K562 (cell line): ENCODE results near the gene ZNF23. TPM values are rescaled to one million over a fixed set of nuclear protein-coding genes. Genes with fewer than 3 reads are reported as not detected.

ENCODE experiments used
- ATAC-seq: fragments of 200-7000 bp; cut with Tn5 transposase; 3 replicates; pipeline ENCODE4 v1.9.1; 2020; ENCODE audit warnings: moderate library complexity
- BruUV-seq: library from RNA; stranded (reverse); fragments of 400-500 nt; replicated peaks from 2 replicates; lab custom pipeline; 2021; lab: Mats Ljungman, UMichigan
- CTCF ChIA-PET: fragments of 300-600 bp; formaldehyde crosslinking; extraction: SDS; loops from one replicate; lab custom pipeline; 2021; ENCODE audit warnings: low intra/inter-chr PET ratio; lab: Yijun Ruan, JAX
- POLR2A ChIA-PET: fragments of 300-600, 350-650 bp; sonication (Branson Sonifier 250); formaldehyde crosslinking; extraction: SDS; loops from one replicate; lab custom pipeline; 2021; ENCODE audit warnings: antibody characterized with exemption, inconsistent platforms; lab: Yijun Ruan, JAX
- DNase-seq, 4 experiments: peaks; one replicate each; pipeline versions ENCODE4 v3.0.0 to v3.0.0-alpha.2; 2011 to 2018; ENCODE audit warnings: low spot score in 3 of 4, mixed read lengths in 3 of 4; ENCODE audit errors: extremely low read depth in 1 of 4
- FAIRE-seq: peaks from 2 replicates; lab custom pipeline; 2011; peaks lifted over from hg19 to GRCh38; lab: Jason Lieb, UNC
- H2AFZ ChIP-seq: 2 replicates; pipeline ENCODE4 v1.6.0; 2011; ENCODE audit warnings: low read depth, low read length, control low read depth, inconsistent platforms
- H3K27ac ChIP-seq: fragments of 200-600 bp; 3 replicates; pipeline ENCODE4 v1.8.0; 2011; ENCODE audit warnings: low read depth, mild to moderate bottlenecking, control low read depth, inconsistent platforms, low read length, moderate library complexity, mixed read lengths; ENCODE audit errors: extremely low read depth
- H3K27me3 ChIP-seq, 2 experiments: fragments of 300-600 bp in 1 of 2; 2 replicates in 1 of 2; 3 replicates in 1 of 2; pipeline versions ENCODE4 v1.6.0 to v1.8.0; 2011; ENCODE audit warnings: inconsistent platforms in 2 of 2, low read length in 2 of 2, mild to moderate bottlenecking in 1 of 2, mixed read lengths in 1 of 2, moderate library complexity in 1 of 2; ENCODE audit not compliant: control insufficient read depth in 2 of 2, insufficient read depth in 2 of 2
- H3K36me3 ChIP-seq: fragments of 300-600 bp; 3 replicates; pipeline ENCODE4 v1.8.0; 2011; ENCODE audit warnings: mild to moderate bottlenecking, low read length, inconsistent platforms; ENCODE audit not compliant: control insufficient read depth, insufficient read depth
- H3K4me1 ChIP-seq, 2 experiments: fragments of 200-600 bp in 1 of 2; replicated peaks in 1 of 2; 2 replicates in 1 of 2; 3 replicates in 1 of 2; pipeline versions ENCODE4 v1.5.1 to v1.8.0; 2011; ENCODE audit warnings: inconsistent platforms in 2 of 2, low read length in 2 of 2, mild to moderate bottlenecking in 1 of 2, mixed read lengths in 1 of 2, moderate library complexity in 1 of 2; ENCODE audit not compliant: control insufficient read depth in 2 of 2, insufficient read depth in 2 of 2
- H3K4me2 ChIP-seq: 2 replicates; pipeline ENCODE4 v1.6.1; 2011; ENCODE audit warnings: low read length, control low read depth, inconsistent platforms, mixed read lengths; ENCODE audit not compliant: insufficient read depth
- H3K4me3 ChIP-seq: fragments of 200-600 bp; sonication (generic), shearing (Covaris generic); 2 replicates; pipeline ENCODE4 v1.5.1; 2016; ENCODE audit warnings: control low read depth, inconsistent platforms
- H3K79me2 ChIP-seq: fragments of 200-600 bp; 3 replicates; pipeline ENCODE4 v1.8.0; 2011; ENCODE audit warnings: low read length, inconsistent platforms; ENCODE audit not compliant: control insufficient read depth, insufficient read depth
- H3K9ac ChIP-seq, 2 experiments: 2 replicates each; pipeline versions ENCODE4 v1.6.0 to v1.6.1; 2011; ENCODE audit warnings: low read depth in 2 of 2, low read length in 2 of 2, control low read depth in 1 of 2, inconsistent platforms in 1 of 2, mild to moderate bottlenecking in 1 of 2, mixed read lengths in 1 of 2; ENCODE audit not compliant: insufficient read depth in 1 of 2
- H3K9me1 ChIP-seq: one replicate; pipeline ENCODE4 v1.6.0; 2011; ENCODE audit warnings: inconsistent platforms, mild to moderate bottlenecking, low read length, moderate library complexity; ENCODE audit not compliant: control insufficient read depth, insufficient read depth
- H3K9me3 ChIP-seq: replicated peaks from 2 replicates; pipeline ENCODE4 v1.5.1; 2011; ENCODE audit warnings: low read depth, low read length, inconsistent platforms; ENCODE audit not compliant: control insufficient read depth, insufficient read depth
- H4K20me1 ChIP-seq: replicated peaks from 2 replicates; pipeline ENCODE4 v1.6.1; 2011; ENCODE audit warnings: low read length, inconsistent platforms, mixed read lengths; ENCODE audit not compliant: control insufficient read depth, insufficient read depth
- ATF3 ChIP-seq, 2 experiments: fragments of 450-650 bp in 1 of 2; sonication (generic) in 1 of 2; formaldehyde crosslinking in 1 of 2; IDR thresholded peaks in 1 of 2; conservative IDR thresholded peaks in 1 of 2; 2 replicates each; pipeline versions ENCODE4 v1.6.1 to v1.8.1; 2016 to 2023; ENCODE audit warnings: mild to moderate bottlenecking in 2 of 2, moderate library complexity in 2 of 2, inconsistent platforms in 1 of 2, missing genetic modification reagents in 1 of 2
- BRD9 ChIP-seq: fragments of 450-650 bp; IDR thresholded peaks from 2 replicates; pipeline ENCODE4 v1.6.1; 2018; ENCODE audit warnings: low read depth; ENCODE audit not compliant: partially characterized antibody
- CEBPG ChIP-seq, 3 experiments: fragments of 200-800 bp in 1 of 3; sonication (Bioruptor generic) in 1 of 3; sonication (generic) in 1 of 3; formaldehyde crosslinking in 1 of 3; IDR thresholded peaks in 2 of 3; conservative IDR thresholded peaks in 1 of 3; 2 replicates each; pipeline versions ENCODE4 v1.6.1 to v1.8.0; 2016 to 2022; ENCODE audit warnings: missing compliant biosample characterization in 2 of 3, missing genetic modification characterization in 2 of 3, mild to moderate bottlenecking in 1 of 3, missing genetic modification reagents in 1 of 3
- CHAMP1 ChIP-seq: fragments of 450-650 bp; IDR thresholded peaks from 2 replicates; pipeline ENCODE4 v1.6.1; 2016; ENCODE audit warnings: mild to moderate bottlenecking
- EHMT2 ChIP-seq: fragments of 450-650 bp; IDR thresholded peaks from 2 replicates; pipeline ENCODE4 v1.6.1; 2018; ENCODE audit warnings: antibody characterized with exemption
- ESRRB ChIP-seq: fragments of 250-450 bp; sonication (Bioruptor Pico); IDR thresholded peaks from 2 replicates; pipeline ENCODE4 v1.5.0; 2020; ENCODE audit warnings: mild to moderate bottlenecking, moderate library complexity, borderline replicate concordance
- GTF2F1 ChIP-seq: IDR thresholded peaks from 2 replicates; pipeline ENCODE4 v1.6.1; 2011; ENCODE audit warnings: low read depth, low read length, improper control_type of control experiment
- HDAC3 ChIP-seq: fragments of 450-650 bp; IDR thresholded peaks from 2 replicates; pipeline ENCODE4 v1.6.1; 2018; ENCODE audit warnings: borderline replicate concordance, mild to moderate bottlenecking, moderate library complexity; ENCODE audit not compliant: partially characterized antibody
- JUNB ChIP-seq: fragments of 450-650 bp; formaldehyde crosslinking; conservative IDR thresholded peaks from 2 replicates; pipeline ENCODE4 v1.4.0; 2020; ENCODE audit warnings: mild to moderate bottlenecking
- MCM7 ChIP-seq, 2 experiments: fragments of 450-650 bp; IDR thresholded peaks; 2 replicates each; pipeline ENCODE4 v1.6.1; 2016 to 2018
- SIN3A ChIP-seq, 2 experiments: fragments of 150-350 bp in 1 of 2; IDR thresholded peaks; 2 replicates each; pipeline ENCODE4 v1.6.1; 2011 to 2016; ENCODE audit warnings: borderline replicate concordance in 2 of 2, low read depth in 2 of 2, low read length in 2 of 2, mild to moderate bottlenecking in 2 of 2, moderate library complexity in 2 of 2; ENCODE audit not compliant: control insufficient read depth in 1 of 2
- SP2 ChIP-seq: IDR thresholded peaks from 2 replicates; pipeline ENCODE4 v1.6.1; 2011; ENCODE audit warnings: mild to moderate bottlenecking, low read depth, low read length, moderate library complexity; ENCODE audit not compliant: poor library complexity, severe bottlenecking; ENCODE audit errors: extremely low read depth
- YBX1 ChIP-seq: fragments of 450-650 bp; IDR thresholded peaks from 2 replicates; pipeline ENCODE4 v1.7.1; 2016; ENCODE audit warnings: mild to moderate bottlenecking
- ZBTB33 ChIP-seq: sonication (generic); formaldehyde crosslinking; IDR thresholded peaks from 2 replicates; pipeline ENCODE4 v1.8.1; 2023; ENCODE audit warnings: mild to moderate bottlenecking, missing genetic modification reagents
- ZNF23 ChIP-seq: fragments of 250-450 bp; sonication (Bioruptor Pico); IDR thresholded peaks from 2 replicates; pipeline ENCODE4 v1.4.0; 2020; ENCODE audit warnings: mild to moderate bottlenecking
- ZNF3 ChIP-seq: fragments of 250-450 bp; sonication (Bioruptor Pico); IDR thresholded peaks from 2 replicates; pipeline ENCODE4 v1.5.0; 2021; ENCODE audit warnings: mild to moderate bottlenecking, moderate library complexity
- ZNF551 ChIP-seq: fragments of 250-450 bp; sonication (Bioruptor Pico); IDR thresholded peaks from 2 replicates; pipeline ENCODE4 v1.5.0; 2021; ENCODE audit warnings: mild to moderate bottlenecking, moderate library complexity
- WGBS: fragments of 100-300 bp; shearing (Covaris generic); methylation state at CpG from one replicate; pipeline ENCODE4 v1.1.6; 2016; ENCODE audit warnings: low coverage, mixed read lengths; ENCODE audit not compliant: insufficient coverage; ENCODE audit errors: missing lambda C conversion rate; 5-methylcytosine and 5-hydroxymethylcytosine counted together
- in situ Hi-C: fragments of 300-500 bp; cut with MboI; formaldehyde crosslinking; loops from 4 replicates; pipeline ENCODE4 v1.15.0; 2018; ENCODE audit warnings: inconsistent platforms, mixed read lengths
- intact Hi-C: fragments of 100-400 bp; cut with micrococcal nuclease; formaldehyde crosslinking; loops from 2 replicates; pipeline ENCODE4 v1.14.2; 2022
- polyA plus RNA-seq, 8 experiments: library from polyadenylated mRNA; depleted of rRNA in 4 of 8; stranded (reverse) in 5 of 8; unstranded in 3 of 8; fragments of >200 nt; fragmentation: Nextera tagmentation in 2 of 8; fragmentation: Illumina TruSeq in 1 of 8; extraction: Ambion mirVana in 2 of 8; extraction: Trizol in 1 of 8; gene quantifications; 2 replicates each; pipeline versions ENCODE4 v1.2.1 to v1.2.3, GENCODE V29; 2011 to 2014; ENCODE audit warnings: inconsistent platforms in 1 of 8, missing spikeins in 1 of 8
- total RNA-seq, 7 experiments: library from RNA; depleted of rRNA in 6 of 7; stranded (reverse); fragments of >200 nt in 6 of 7; fragmentation: Illumina TruSeq in 2 of 7; extraction: Trizol in 2 of 7; gene quantifications; 2 replicates each; pipeline versions ENCODE4 v1.2.1 to v1.2.3, GENCODE V29; 2011 to 2021; ENCODE audit warnings: low replicate concordance in 1 of 7

Gene ZNF23
- total and polyA plus RNA-seq, 9 of the 15 experiments (the other 6 are each of a cell fraction or from before 2014, with no cell fraction given), result 4.7 to 13.4 (median 11.2) TPM

GRCh38 chr16:71504901-71505300 lies 42.9 kb upstream of the ZNF23 start:
- no peak overlapping the region for H2AFZ ChIP-seq
- FAIRE-seq (no peak), ATAC-seq (no peak), DNase-seq (no peak)
- ChIA-PET POLR2A (no interaction called here), CTCF (interaction anchor here (0.6 kb wide), 1 partner anchor 24 kb away, joined by 3 read pairs; no protein-coding TSS in a partner anchor)
- H4K20me1 ChIP-seq, result no peaks in the 10 kb centered on the region; the same call in 1 of the 2 replicates
- H3K36me3 ChIP-seq, result no peaks in the 10 kb centered on the region
- no peak overlapping the region for H3K9ac ChIP-seq
- H3K27me3 ChIP-seq, result peaks cover 3 to 16% of the 10 kb centered on the region in 2 experiments; a peak in 3 of 5 replicates
- no peaks in the 10 kb centered on the region for H3K9me3 ChIP-seq
- intact Hi-C loops, result loop anchor here (5.0 kb wide), 1 partner anchor 32 kb away; no protein-coding TSS in a partner anchor
- WGBS, result 7% methylated on average over 5 of the region's 5 CpGs
- H3K9me1 ChIP-seq, result no peaks in the 10 kb centered on the region
- in situ Hi-C loops, result no loop called here
- BruUV-seq, result no TSS peak
- H3K4me3 ChIP-seq, result no peak overlapping the region
- no peaks in the 10 kb centered on the region for H3K79me2 ChIP-seq
- no peak overlapping the region for H3K4me2 ChIP-seq
- H3K27ac ChIP-seq, result no peak overlapping the region
- H3K4me1 ChIP-seq, result no peaks in the 10 kb centered on the region
- TF ChIP-seq CEBPG (CRISPR knock-in tag; IDR thresholded peaks at IDR 0.05) (no peak), CEBPG (tag; conservative IDR thresholded peaks at IDR 0.05 in 1 of 2, IDR thresholded peaks at IDR 0.05 in 1 of 2) (peak in 1 of 2 experiments; percentile 52; a peak in 2 of 4 replicates), ZNF3 (CRISPR knock-in tag) (no peak), SP2 (no peak), ZBTB33 (CRISPR knock-in tag) (no peak), ZNF23 (CRISPR knock-in tag) (no peak), BRD9 (no peak), GTF2F1 (no peak), HDAC3 (no peak), CHAMP1 (no peak), MCM7 (IDR thresholded peaks at IDR 0.05) (no peak), JUNB (CRISPR knock-in tag) (no peak), ESRRB (CRISPR knock-in tag) (no peak), ZNF551 (CRISPR knock-in tag) (no peak), ATF3 (IDR thresholded peaks at IDR 0.05) (peak; percentile 35; the same call in 1 of the 2 replicates), ATF3 (CRISPR knock-in tag; conservative IDR thresholded peaks at IDR 0.05) (no peak), EHMT2 (no peak), YBX1 (no peak), SIN3A (IDR thresholded peaks at IDR 0.05; ENCODE audit: borderline replicate concordance in 2 of 2, control insufficient read depth in 1 of 2, low read depth in 2 of 2, low read length in 2 of 2) (no peak)
